Measurements from ENCODE around the gene LIPG.

LIPG gene

GRCh38 chr18:49640741-49641140 is 78.9 kb downstream of the LIPG start:
- no peak for DNase-seq

- DNase-seq, result no peak
Measured at GRCh38 chr18:49645196-49645595, 83.3 kb downstream of the LIPG start.

- peak; percentile 46 for DNase-seq
Measured at GRCh38 chr18:49645841-49646351, 84.0 kb downstream of the LIPG start.

GRCh38 chr18:49646873-49647272 is 85.0 kb downstream of the LIPG start:
- no peak for DNase-seq

- DNase-seq, result peak; percentile 66
Measured at GRCh38 chr18:49647496-49648168, 85.8 kb downstream of the LIPG start.

GRCh38 chr18:49648326-49648725 is 86.5 kb downstream of the LIPG start:
- DNase-seq, result no peak

Measured in EL (cell line).